ENCODE results near the gene NPPC.
"Not testable (repeated sequence)": the region's sequence is repeated elsewhere in the genome, so short reads cannot be mapped to it uniquely, and the experiment has no call there.

NPPC gene

GRCh38 chr2:231926180-231926741 lies at the start of gene NPPC:
Gene NPPC (minus strand): TSS chr2:231926396. CDS start chr2:231926249, 147 bp downstream.
- peak; percentile 52 for DNase-seq

GRCh38 chr2:231975001-231975400 lies 48.8 kb upstream of the NPPC start:
- DNase-seq: no peak

- no peak for DNase-seq
Measured at GRCh38 chr2:231970461-231970860, 44.3 kb upstream of the NPPC start.

GRCh38 chr2:231968820-231969219 lies 42.6 kb upstream of the NPPC start:
- DNase-seq: no peak

GRCh38 chr2:231966886-231967285 lies 40.7 kb upstream of the NPPC start:
- DNase-seq: peak; percentile 3

GRCh38 chr2:231965102-231965501 lies 38.9 kb upstream of the NPPC start:
- no peak for DNase-seq

- peak; percentile 79 for DNase-seq
Measured at GRCh38 chr2:231961349-231962166, 35.4 kb upstream of the NPPC start, which contains the start of gene DIS3L2. Gene DIS3L2 (plus strand): TSS chr2:231961713. CDS start chr2:232014928, 53,215 bp downstream.

- no peak for DNase-seq
Measured at GRCh38 chr2:231960810-231961348, 34.7 kb upstream of the NPPC start.

- no peak for DNase-seq
Measured at GRCh38 chr2:231957913-231958763, 31.9 kb upstream of the NPPC start.

- DNase-seq: no peak
Measured at GRCh38 chr2:231955758-231956472, 29.7 kb upstream of the NPPC start.

- no peak for DNase-seq
Measured at GRCh38 chr2:231951452-231952035, 25.3 kb upstream of the NPPC start.

- no peak for DNase-seq
Measured at GRCh38 chr2:231947694-231948093, 21.5 kb upstream of the NPPC start.

- not testable (repeated sequence) for DNase-seq
Measured at GRCh38 chr2:231947112-231947511, 20.9 kb upstream of the NPPC start.

- DNase-seq: no peak
Measured at GRCh38 chr2:231946241-231946814, 20.1 kb upstream of the NPPC start.

GRCh38 chr2:231942180-231942579 lies 16.0 kb upstream of the NPPC start:
- DNase-seq: no peak

- no peak for DNase-seq
Measured at GRCh38 chr2:231941673-231942072, 15.5 kb upstream of the NPPC start.

- no peak for DNase-seq
Measured at GRCh38 chr2:231940795-231941194, 14.6 kb upstream of the NPPC start.

GRCh38 chr2:231939022-231939421 lies 12.8 kb upstream of the NPPC start:
- no peak for DNase-seq

- no peak for DNase-seq
Measured at GRCh38 chr2:231937057-231937456, 10.9 kb upstream of the NPPC start.

- no peak for DNase-seq
Measured at GRCh38 chr2:231936491-231936890, 10.3 kb upstream of the NPPC start.

GRCh38 chr2:231935815-231936214 lies 9.6 kb upstream of the NPPC start:
- DNase-seq: no peak

GRCh38 chr2:231935207-231935524 lies 9.0 kb upstream of the NPPC start:
- DNase-seq: no peak
